Measurements from ENCODE around the gene RNF115. TPM values are rescaled to one million over a fixed set of nuclear protein-coding genes. Genes with fewer than 3 reads are reported as not detected.

RNF115 gene
- total and polyA plus RNA-seq, 2 of the 4 experiments (the other 2 are of a cell fraction) = 13.5 to 22.9 TPM

DNA sequence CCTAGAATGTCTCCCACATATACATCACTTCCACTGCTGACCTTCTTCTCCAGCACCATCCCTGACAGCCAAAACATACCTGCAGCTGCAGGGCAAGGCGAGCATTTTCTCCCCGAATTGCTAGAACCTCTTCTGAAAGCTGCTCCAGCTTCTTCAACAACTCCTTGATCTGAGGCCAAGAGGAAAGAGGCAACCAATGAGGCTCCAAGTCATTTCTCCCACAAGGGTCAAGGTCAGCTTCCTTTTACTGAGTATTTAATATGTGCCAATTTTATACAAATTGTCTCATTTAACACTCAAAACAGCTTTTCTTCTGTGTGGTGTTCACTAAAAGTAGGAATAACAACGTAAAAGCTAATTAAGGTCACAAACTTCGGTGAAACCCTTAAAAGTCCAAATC, 44.3 kb upstream of the RNF115 start:
- Histone ChIP-seq H3K9me1 (ENCODE audit: insufficient read depth, low read length) (no peaks in the 10 kb centered on the region), H3K9me3 (ENCODE audit: control insufficient read depth, insufficient read depth, low read length) (no peaks in the 10 kb centered on the region), H3K36me3 (ENCODE audit: control insufficient read depth, insufficient read depth, low read length) (0 out of 2 replicates have a peak, but pooled peaks cover 1% of the 10 kb centered on the region), H2AK9ac (replicated peaks; ENCODE audit: low read depth, low read length, poor library complexity) (no peak overlapping the region), H2BK5ac (ENCODE audit: low read depth, low read length, poor library complexity, severe bottlenecking) (no peak overlapping the region), H3K23ac (ENCODE audit: low read depth, low read length) (no peak overlapping the region; the same call in 1 of the 2 replicates), H2BK15ac (ENCODE audit: low read depth, low read length) (no peak overlapping the region), H3K4me3 (ENCODE audit: insufficient read depth, low read depth, low read length) (no peak overlapping the region), H4K20me1 (ENCODE audit: insufficient read depth, low read length) (no peaks in the 10 kb centered on the region), H3K9ac (ENCODE audit: low read depth, low read length) (no peak overlapping the region), H3K14ac (replicated peaks; ENCODE audit: low read depth, low read length) (no peak overlapping the region), H3K27me3 (ENCODE audit: control insufficient read depth, insufficient read depth, low read length) (no peaks in the 10 kb centered on the region), H2BK120ac (ENCODE audit: low read depth, low read length) (no peak overlapping the region), H3K18ac (ENCODE audit: low read depth, low read length) (no peak overlapping the region), H3K56ac (ENCODE audit: extremely low read depth, insufficient read depth, low read length) (no peak overlapping the region), H3K4me1 (ENCODE audit: control insufficient read depth, insufficient read depth, low read length) (peaks cover 8% of the 10 kb centered on the region), H3K79me1 (ENCODE audit: low read depth in 1 of 2, low read length in 2 of 2) (0 out of 4 replicates have a peak, but pooled peaks cover 0 to 4% of the 10 kb centered on the region in 2 experiments), H4K8ac (ENCODE audit: low read depth in 2 of 2, low read length in 2 of 2) (no peak overlapping the region), H3K27ac (ENCODE audit: insufficient read depth, low read length) (no peak overlapping the region), H2AK5ac (ENCODE audit: low read depth, low read length) (no peak overlapping the region), H3K4me2 (ENCODE audit: low read depth, low read length) (no peak overlapping the region), H2BK20ac (ENCODE audit: low read depth, low read length) (no peak overlapping the region), H4K5ac (ENCODE audit: low read depth, low read length) (no peak overlapping the region), H2AFZ (replicated peaks; ENCODE audit: low read length, poor library complexity) (no peak overlapping the region), H3K4ac (ENCODE audit: low read depth, low read length) (no peak overlapping the region), H4K91ac (ENCODE audit: insufficient read depth, low read depth, low read length) (no peak overlapping the region)
- ATAC-seq (ENCODE audit: low read depth) = no peak
- in situ Hi-C loops (cut with MboI; ENCODE audit: low sequenced_read_pairs) = no loop called here
- TF ChIP-seq, protein P1, sequence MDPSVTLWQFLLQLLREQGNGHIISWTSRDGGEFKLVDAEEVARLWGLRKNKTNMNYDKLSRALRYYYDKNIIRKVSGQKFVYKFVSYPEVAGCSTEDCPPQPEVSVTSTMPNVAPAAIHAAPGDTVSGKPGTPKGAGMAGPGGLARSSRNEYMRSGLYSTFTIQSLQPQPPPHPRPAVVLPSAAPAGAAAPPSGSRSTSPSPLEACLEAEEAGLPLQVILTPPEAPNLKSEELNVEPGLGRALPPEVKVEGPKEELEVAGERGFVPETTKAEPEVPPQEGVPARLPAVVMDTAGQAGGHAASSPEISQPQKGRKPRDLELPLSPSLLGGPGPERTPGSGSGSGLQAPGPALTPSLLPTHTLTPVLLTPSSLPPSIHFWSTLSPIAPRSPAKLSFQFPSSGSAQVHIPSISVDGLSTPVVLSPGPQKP (IDR thresholded peaks at IDR 0.05; ENCODE audit: borderline replicate concordance, low read depth, low read length) = no peak
- TF ChIP-seq, protein P2, sequence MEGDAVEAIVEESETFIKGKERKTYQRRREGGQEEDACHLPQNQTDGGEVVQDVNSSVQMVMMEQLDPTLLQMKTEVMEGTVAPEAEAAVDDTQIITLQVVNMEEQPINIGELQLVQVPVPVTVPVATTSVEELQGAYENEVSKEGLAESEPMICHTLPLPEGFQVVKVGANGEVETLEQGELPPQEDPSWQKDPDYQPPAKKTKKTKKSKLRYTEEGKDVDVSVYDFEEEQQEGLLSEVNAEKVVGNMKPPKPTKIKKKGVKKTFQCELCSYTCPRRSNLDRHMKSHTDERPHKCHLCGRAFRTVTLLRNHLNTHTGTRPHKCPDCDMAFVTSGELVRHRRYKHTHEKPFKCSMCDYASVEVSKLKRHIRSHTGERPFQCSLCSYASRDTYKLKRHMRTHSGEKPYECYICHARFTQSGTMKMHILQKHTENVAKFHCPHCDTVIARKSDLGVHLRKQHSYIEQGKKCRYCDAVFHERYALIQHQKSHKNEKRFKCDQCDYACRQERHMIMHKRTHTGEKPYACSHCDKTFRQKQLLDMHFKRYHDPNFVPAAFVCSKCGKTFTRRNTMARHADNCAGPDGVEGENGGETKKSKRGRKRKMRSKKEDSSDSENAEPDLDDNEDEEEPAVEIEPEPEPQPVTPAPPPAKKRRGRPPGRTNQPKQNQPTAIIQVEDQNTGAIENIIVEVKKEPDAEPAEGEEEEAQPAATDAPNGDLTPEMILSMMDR (conservative IDR thresholded peaks at IDR 0.05; ENCODE audit: low read depth, low read length) = no peak
- TF ChIP-seq CEBPB (IDR thresholded peaks at IDR 0.05; ENCODE audit: low read depth, low read length) (no peak), MXI1 (IDR thresholded peaks at IDR 0.05; ENCODE audit: borderline replicate concordance, low read depth, low read length) (no peak), CHD1 (IDR thresholded peaks at IDR 0.05; ENCODE audit: low read depth, low read length) (no peak), RCOR1 (IDR thresholded peaks at IDR 0.05; ENCODE audit: insufficient replicate concordance, low read length) (no peak), RFX5 (IDR thresholded peaks at IDR 0.05; ENCODE audit: low read depth, low read length) (no peak), RAD21 (IDR thresholded peaks at IDR 0.05; ENCODE audit: low read length) (no peak), BHLHE40 (IDR thresholded peaks at IDR 0.05; ENCODE audit: low read depth, low read length) (no peak), FOS (IDR thresholded peaks at IDR 0.05; ENCODE audit: low read depth, low read length) (no peak), MAZ (IDR thresholded peaks at IDR 0.05; ENCODE audit: borderline replicate concordance, low read depth, low read length) (no peak), POLR2A (IDR thresholded peaks at IDR 0.05; ENCODE audit: low read depth, low read length) (no peak), MAFK (IDR thresholded peaks at IDR 0.05; ENCODE audit: low read depth, low read length) (no peak), NFE2L2 (IDR thresholded peaks at IDR 0.05; ENCODE audit: low read depth, low read length) (no peak), SMC3 (IDR thresholded peaks at IDR 0.05; ENCODE audit: low read depth, low read length) (no peak)
- TF ChIP-seq, protein P3, sequence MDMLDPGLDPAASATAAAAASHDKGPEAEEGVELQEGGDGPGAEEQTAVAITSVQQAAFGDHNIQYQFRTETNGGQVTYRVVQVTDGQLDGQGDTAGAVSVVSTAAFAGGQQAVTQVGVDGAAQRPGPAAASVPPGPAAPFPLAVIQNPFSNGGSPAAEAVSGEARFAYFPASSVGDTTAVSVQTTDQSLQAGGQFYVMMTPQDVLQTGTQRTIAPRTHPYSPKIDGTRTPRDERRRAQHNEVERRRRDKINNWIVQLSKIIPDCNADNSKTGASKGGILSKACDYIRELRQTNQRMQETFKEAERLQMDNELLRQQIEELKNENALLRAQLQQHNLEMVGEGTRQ (IDR thresholded peaks at IDR 0.05; ENCODE audit: low read depth, low read length) = no peak
- CTCF ChIA-PET = interaction anchor here (0.6 to 0.8 kb wide), 2 partner anchors 10 to 183 kb away, joined by 3 to 5 read pairs; partner anchors contain the start of gene PIAS3
- DNase-seq = no peak
- 80% methylated on average over 1 of the region's 4 CpGs; no CpG with 5 or more reads in 1 of the 2 experiments for WGBS, 2 experiments (ENCODE audit: extremely low coverage in 2 of 2, insufficient read length in 1 of 2)
- no TSS peak for BruUV-seq (replicated peaks)
- intact Hi-C loops (cut with micrococcal nuclease) = no loop called here
- POLR2A ChIA-PET (ENCODE audit: unreplicated experiment) = no interaction called here
- dilution Hi-C loops (cut with HindIII; ENCODE audit: low sequenced_read_pairs, unreplicated experiment) = no loop called here

Data from IMR-90 (cell line).